Measurements from ENCODE around the gene CADM2.

DNA sequence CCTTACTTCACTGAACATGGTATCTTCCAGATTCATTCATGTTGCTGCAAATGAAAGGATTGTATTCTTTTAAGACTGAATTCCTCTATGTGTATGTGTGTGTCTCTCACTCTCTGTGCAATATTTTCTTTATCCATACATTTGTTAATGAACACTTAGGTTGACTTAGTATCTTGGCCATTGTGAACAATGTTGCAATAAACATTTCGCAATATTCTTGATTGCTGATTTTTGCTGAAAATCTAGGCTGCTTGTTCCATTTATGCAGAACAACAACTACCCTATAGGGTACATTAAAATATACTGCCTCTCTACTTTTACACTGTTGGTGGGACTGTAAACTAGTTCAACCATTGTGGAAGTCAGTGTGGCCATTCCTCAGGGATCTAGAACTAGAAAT lies 732.4 kb downstream of the CADM2 start:
- TF ChIP-seq, protein P1, sequence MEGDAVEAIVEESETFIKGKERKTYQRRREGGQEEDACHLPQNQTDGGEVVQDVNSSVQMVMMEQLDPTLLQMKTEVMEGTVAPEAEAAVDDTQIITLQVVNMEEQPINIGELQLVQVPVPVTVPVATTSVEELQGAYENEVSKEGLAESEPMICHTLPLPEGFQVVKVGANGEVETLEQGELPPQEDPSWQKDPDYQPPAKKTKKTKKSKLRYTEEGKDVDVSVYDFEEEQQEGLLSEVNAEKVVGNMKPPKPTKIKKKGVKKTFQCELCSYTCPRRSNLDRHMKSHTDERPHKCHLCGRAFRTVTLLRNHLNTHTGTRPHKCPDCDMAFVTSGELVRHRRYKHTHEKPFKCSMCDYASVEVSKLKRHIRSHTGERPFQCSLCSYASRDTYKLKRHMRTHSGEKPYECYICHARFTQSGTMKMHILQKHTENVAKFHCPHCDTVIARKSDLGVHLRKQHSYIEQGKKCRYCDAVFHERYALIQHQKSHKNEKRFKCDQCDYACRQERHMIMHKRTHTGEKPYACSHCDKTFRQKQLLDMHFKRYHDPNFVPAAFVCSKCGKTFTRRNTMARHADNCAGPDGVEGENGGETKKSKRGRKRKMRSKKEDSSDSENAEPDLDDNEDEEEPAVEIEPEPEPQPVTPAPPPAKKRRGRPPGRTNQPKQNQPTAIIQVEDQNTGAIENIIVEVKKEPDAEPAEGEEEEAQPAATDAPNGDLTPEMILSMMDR (IDR thresholded peaks at IDR 0.05; ENCODE audit: low read length), result no peak
- TF ChIP-seq EZH2 (IDR thresholded peaks at IDR 0.05; ENCODE audit: borderline replicate concordance, low read length), result no peak
